GM12878 (cell line): ENCODE measurements around the gene PHACTR3. TPM values are rescaled to one million over a fixed set of nuclear protein-coding genes. Genes with fewer than 3 reads are reported as not detected.

Experiments
- ETV6 ChIP-seq, 2 experiments: fragments of 450-650 bp in 1 of 2; IDR thresholded peaks in 1 of 2; conservative IDR thresholded peaks in 1 of 2; 2 replicates each; pipeline ENCODE4 v1.6.1; 2014; ENCODE audit warnings: antibody characterized with exemption in 1 of 2, borderline replicate concordance in 1 of 2, low read depth in 1 of 2, mild to moderate bottlenecking in 1 of 2, moderate library complexity in 1 of 2
- NFIC ChIP-seq: IDR thresholded peaks from 2 replicates; pipeline ENCODE4 v1.6.1; 2012; ENCODE audit warnings: low read depth, mild to moderate bottlenecking, inconsistent platforms, low read length, moderate library complexity
- SIN3A ChIP-seq: IDR thresholded peaks from 2 replicates; pipeline ENCODE4 v1.6.1; 2012; ENCODE audit warnings: low read depth, low read length, improper control_type of control experiment
- polyA plus RNA-seq, 11 experiments: library from polyadenylated mRNA; depleted of rRNA in 4 of 11; unstranded in 6 of 11; stranded (reverse) in 5 of 11; fragments of >200 nt; fragmentation: Nextera tagmentation in 4 of 11; fragmentation: Illumina TruSeq in 1 of 11; extraction: Ambion mirVana in 4 of 11; extraction: Trizol in 1 of 11; gene quantifications; 1 replicate in 1 of 11; 2 replicates in 10 of 11; pipeline versions ENCODE4 v1.2.1 to v1.2.3, GENCODE V29; 2011 to 2016; ENCODE audit warnings: inconsistent platforms in 2 of 11, missing spikeins in 2 of 11, low read depth in 1 of 11
- total RNA-seq, 4 experiments: library from RNA; depleted of rRNA in 3 of 4; stranded (reverse); fragments of >200 nt in 3 of 4; fragmentation: Illumina TruSeq in 1 of 4; extraction: Trizol in 1 of 4; gene quantifications; 2 replicates each; pipeline versions ENCODE4 v1.2.1 to v1.2.3, GENCODE V29; 2013 to 2021
- TF ChIP-seq, protein P1 (sequence below): fragments of 450-650 bp; IDR thresholded peaks from 2 replicates; pipeline ENCODE4 v1.6.1; 2016; ENCODE audit warnings: mild to moderate bottlenecking, moderate library complexity, borderline replicate concordance
- TF ChIP-seq, protein P2 (sequence below): IDR thresholded peaks from 2 replicates; pipeline ENCODE4 v1.6.1; 2011; ENCODE audit warnings: borderline replicate concordance, low read depth, mild to moderate bottlenecking, moderate library complexity, low read length; ENCODE audit not compliant: insufficient read depth, poor library complexity, severe bottlenecking
- TF ChIP-seq, protein P3 (sequence below), 3 experiments: IDR thresholded peaks in 2 of 3; conservative IDR thresholded peaks in 1 of 3; 2 replicates each; pipeline ENCODE4 v1.5.1; 2011; ENCODE audit warnings: low read depth in 3 of 3, low read length in 3 of 3, mild to moderate bottlenecking in 3 of 3, control low read depth in 2 of 3, moderate library complexity in 2 of 3, inconsistent platforms in 1 of 3, mixed read lengths in 1 of 3; ENCODE audit not compliant: control insufficient read depth in 2 of 3, insufficient read depth in 1 of 3; ENCODE audit errors: extremely low read depth in 1 of 3
- TF ChIP-seq, protein P4 (sequence below): IDR thresholded peaks from 2 replicates; pipeline ENCODE4 v1.6.1; 2012; ENCODE audit warnings: low read depth, low read length, improper control_type of control experiment

The PHACTR3 gene
- total and polyA plus RNA-seq, 10 of the 15 experiments (the other 5 are each of a cell fraction or from before 2014, with no cell fraction given): 0.17 to 2.7 (median 0.27) TPM; not detected in 1

DNA sequence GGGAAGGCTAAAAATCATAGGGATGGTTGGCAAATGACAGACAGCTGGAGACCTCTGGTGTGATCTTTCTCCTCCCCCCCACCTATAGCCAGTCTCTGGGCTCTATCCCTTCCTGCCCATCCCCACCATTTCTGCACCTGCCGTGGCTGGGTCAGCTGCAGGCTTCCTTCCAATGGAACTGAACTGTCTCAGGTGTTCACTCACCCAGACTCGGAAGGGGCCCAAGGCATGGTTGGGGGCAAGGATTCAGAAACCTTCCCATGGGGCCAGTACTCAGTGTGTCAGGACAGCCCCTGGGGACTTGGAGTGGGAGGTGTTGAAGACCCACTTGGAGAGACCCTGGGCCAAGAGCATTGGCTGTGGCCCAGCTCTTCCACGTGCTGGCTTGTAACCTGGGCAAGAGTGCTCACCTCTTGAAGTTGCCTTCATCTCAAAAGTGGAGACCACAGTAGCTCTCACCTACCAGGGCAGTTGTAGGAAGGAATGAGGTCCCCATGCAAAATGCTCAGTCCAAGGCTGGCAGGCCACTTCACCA lies 1.7 kb upstream of the PHACTR3 start (continued):
- TF ChIP-seq, protein P1, sequence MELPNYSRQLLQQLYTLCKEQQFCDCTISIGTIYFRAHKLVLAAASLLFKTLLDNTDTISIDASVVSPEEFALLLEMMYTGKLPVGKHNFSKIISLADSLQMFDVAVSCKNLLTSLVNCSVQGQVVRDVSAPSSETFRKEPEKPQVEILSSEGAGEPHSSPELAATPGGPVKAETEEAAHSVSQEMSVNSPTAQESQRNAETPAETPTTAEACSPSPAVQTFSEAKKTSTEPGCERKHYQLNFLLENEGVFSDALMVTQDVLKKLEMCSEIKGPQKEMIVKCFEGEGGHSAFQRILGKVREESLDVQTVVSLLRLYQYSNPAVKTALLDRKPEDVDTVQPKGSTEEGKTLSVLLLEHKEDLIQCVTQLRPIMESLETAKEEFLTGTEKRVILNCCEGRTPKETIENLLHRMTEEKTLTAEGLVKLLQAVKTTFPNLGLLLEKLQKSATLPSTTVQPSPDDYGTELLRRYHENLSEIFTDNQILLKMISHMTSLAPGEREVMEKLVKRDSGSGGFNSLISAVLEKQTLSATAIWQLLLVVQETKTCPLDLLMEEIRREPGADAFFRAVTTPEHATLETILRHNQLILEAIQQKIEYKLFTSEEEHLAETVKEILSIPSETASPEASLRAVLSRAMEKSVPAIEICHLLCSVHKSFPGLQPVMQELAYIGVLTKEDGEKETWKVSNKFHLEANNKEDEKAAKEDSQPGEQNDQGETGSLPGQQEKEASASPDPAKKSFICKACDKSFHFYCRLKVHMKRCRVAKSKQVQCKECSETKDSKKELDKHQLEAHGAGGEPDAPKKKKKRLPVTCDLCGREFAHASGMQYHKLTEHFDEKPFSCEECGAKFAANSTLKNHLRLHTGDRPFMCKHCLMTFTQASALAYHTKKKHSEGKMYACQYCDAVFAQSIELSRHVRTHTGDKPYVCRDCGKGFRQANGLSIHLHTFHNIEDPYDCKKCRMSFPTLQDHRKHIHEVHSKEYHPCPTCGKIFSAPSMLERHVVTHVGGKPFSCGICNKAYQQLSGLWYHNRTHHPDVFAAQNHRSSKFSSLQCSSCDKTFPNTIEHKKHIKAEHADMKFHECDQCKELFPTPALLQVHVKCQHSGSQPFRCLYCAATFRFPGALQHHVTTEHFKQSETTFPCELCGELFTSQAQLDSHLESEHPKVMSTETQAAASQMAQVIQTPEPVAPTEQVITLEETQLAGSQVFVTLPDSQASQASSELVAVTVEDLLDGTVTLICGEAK: no peak
- TF ChIP-seq, protein P2, sequence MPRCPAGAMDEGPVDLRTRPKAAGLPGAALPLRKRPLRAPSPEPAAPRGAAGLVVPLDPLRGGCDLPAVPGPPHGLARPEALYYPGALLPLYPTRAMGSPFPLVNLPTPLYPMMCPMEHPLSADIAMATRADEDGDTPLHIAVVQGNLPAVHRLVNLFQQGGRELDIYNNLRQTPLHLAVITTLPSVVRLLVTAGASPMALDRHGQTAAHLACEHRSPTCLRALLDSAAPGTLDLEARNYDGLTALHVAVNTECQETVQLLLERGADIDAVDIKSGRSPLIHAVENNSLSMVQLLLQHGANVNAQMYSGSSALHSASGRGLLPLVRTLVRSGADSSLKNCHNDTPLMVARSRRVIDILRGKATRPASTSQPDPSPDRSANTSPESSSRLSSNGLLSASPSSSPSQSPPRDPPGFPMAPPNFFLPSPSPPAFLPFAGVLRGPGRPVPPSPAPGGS: no peak
- TF ChIP-seq NFIC (no peak), SIN3A (no peak), ETV6 (conservative IDR thresholded peaks at IDR 0.05 in 1 of 2, IDR thresholded peaks at IDR 0.05 in 1 of 2; ENCODE audit: borderline replicate concordance in 1 of 2, low read depth in 1 of 2) (no peak)
- TF ChIP-seq, protein P3, sequence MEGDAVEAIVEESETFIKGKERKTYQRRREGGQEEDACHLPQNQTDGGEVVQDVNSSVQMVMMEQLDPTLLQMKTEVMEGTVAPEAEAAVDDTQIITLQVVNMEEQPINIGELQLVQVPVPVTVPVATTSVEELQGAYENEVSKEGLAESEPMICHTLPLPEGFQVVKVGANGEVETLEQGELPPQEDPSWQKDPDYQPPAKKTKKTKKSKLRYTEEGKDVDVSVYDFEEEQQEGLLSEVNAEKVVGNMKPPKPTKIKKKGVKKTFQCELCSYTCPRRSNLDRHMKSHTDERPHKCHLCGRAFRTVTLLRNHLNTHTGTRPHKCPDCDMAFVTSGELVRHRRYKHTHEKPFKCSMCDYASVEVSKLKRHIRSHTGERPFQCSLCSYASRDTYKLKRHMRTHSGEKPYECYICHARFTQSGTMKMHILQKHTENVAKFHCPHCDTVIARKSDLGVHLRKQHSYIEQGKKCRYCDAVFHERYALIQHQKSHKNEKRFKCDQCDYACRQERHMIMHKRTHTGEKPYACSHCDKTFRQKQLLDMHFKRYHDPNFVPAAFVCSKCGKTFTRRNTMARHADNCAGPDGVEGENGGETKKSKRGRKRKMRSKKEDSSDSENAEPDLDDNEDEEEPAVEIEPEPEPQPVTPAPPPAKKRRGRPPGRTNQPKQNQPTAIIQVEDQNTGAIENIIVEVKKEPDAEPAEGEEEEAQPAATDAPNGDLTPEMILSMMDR (IDR thresholded peaks at IDR 0.05 in 2 of 3, conservative IDR thresholded peaks at IDR 0.05 in 1 of 3; ENCODE audit: control insufficient read depth in 2 of 3, extremely low read depth in 1 of 3, insufficient read depth in 1 of 3, low read depth in 3 of 3, low read length in 3 of 3): no peak
- TF ChIP-seq, protein P4, sequence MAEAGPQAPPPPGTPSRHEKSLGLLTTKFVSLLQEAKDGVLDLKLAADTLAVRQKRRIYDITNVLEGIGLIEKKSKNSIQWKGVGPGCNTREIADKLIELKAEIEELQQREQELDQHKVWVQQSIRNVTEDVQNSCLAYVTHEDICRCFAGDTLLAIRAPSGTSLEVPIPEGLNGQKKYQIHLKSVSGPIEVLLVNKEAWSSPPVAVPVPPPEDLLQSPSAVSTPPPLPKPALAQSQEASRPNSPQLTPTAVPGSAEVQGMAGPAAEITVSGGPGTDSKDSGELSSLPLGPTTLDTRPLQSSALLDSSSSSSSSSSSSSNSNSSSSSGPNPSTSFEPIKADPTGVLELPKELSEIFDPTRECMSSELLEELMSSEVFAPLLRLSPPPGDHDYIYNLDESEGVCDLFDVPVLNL: no peak
